Loucy (cell line): Measurements from ENCODE around the gene GNB1L.

Experiments used
- H2AFZ ChIP-seq: fragments of 200-600 bp; sonication (generic); 2 replicates; pipeline ENCODE4 v1.6.0; 2016; ENCODE audit warnings: antibody characterized with exemption, mild to moderate bottlenecking, low read length, moderate library complexity
- H3F3A ChIP-seq: fragments of 200-600 bp; 2 replicates; pipeline ENCODE4 v1.6.0; 2016; ENCODE audit warnings: antibody characterized with exemption, low read depth, mild to moderate bottlenecking
- H3K27me3 ChIP-seq: fragments of 200-600 bp; sonication (generic); 2 replicates; pipeline ENCODE4 v1.6.1; 2014; ENCODE audit warnings: low read length, mild to moderate bottlenecking; ENCODE audit not compliant: insufficient read depth, poor library complexity, severe bottlenecking
- H3K36me3 ChIP-seq: fragments of 200-600 bp; sonication (generic); 2 replicates; pipeline ENCODE4 v1.6.1; 2016; ENCODE audit warnings: low read length; ENCODE audit not compliant: insufficient read depth
- H3K4me1 ChIP-seq: fragments of 200-600 bp; sonication (generic); 2 replicates; pipeline ENCODE4 v1.5.1; 2014; ENCODE audit warnings: low read length, mild to moderate bottlenecking; ENCODE audit not compliant: insufficient read depth, poor library complexity, severe bottlenecking
- H3K4me2 ChIP-seq: fragments of 200-600 bp; sonication (generic); 2 replicates; pipeline ENCODE4 v1.6.0; 2014; ENCODE audit warnings: antibody characterized with exemption, low read length, low read depth, mild to moderate bottlenecking; ENCODE audit not compliant: poor library complexity, severe bottlenecking
- H3K4me3 ChIP-seq: fragments of 200-600 bp; sonication (generic); 2 replicates; pipeline ENCODE4 v1.5.1; 2014; ENCODE audit warnings: low read length, mild to moderate bottlenecking, mixed read lengths; ENCODE audit not compliant: poor library complexity, severe bottlenecking
- H3K79me2 ChIP-seq: fragments of 200-600 bp; sonication (generic); 2 replicates; pipeline ENCODE4 v1.6.1; 2014; ENCODE audit warnings: low read length; ENCODE audit not compliant: insufficient read depth
- H3K9ac ChIP-seq: fragments of 200-600 bp; sonication (generic); 2 replicates; pipeline ENCODE4 v1.6.0; 2014; ENCODE audit warnings: mild to moderate bottlenecking, low read depth, low read length, moderate library complexity; ENCODE audit not compliant: poor library complexity, severe bottlenecking
- H3K9me2 ChIP-seq: fragments of 200-600 bp; sonication (generic); replicated peaks from 2 replicates; pipeline ENCODE4 v1.6.1; 2016; ENCODE audit warnings: low read depth, low read length, mixed read lengths
- H3K9me3 ChIP-seq: fragments of 200-600 bp; sonication (generic); 2 replicates; pipeline ENCODE4 v1.6.1; 2014; ENCODE audit warnings: mild to moderate bottlenecking, antibody characterized with exemption, low read length, low read depth; ENCODE audit not compliant: insufficient read depth
- H4K20me1 ChIP-seq: fragments of 200-600 bp; sonication (generic); 2 replicates; pipeline ENCODE4 v1.6.0; 2014; ENCODE audit warnings: antibody characterized with exemption, low read length, mild to moderate bottlenecking; ENCODE audit not compliant: insufficient read depth, poor library complexity, severe bottlenecking
- CTCF ChIP-seq: fragments of 200-600 bp; sonication (generic); conservative IDR thresholded peaks from 2 replicates; pipeline ENCODE4 v1.5.1; 2014; ENCODE audit warnings: mild to moderate bottlenecking, antibody characterized with exemption, low read length
- EZH2phosphoT487 ChIP-seq: fragments of 200-600 bp; IDR thresholded peaks from 2 replicates; pipeline ENCODE4 v1.6.1; 2018; ENCODE audit warnings: antibody characterized with exemption, mild to moderate bottlenecking, moderate library complexity, borderline replicate concordance

The GNB1L gene

DNA sequence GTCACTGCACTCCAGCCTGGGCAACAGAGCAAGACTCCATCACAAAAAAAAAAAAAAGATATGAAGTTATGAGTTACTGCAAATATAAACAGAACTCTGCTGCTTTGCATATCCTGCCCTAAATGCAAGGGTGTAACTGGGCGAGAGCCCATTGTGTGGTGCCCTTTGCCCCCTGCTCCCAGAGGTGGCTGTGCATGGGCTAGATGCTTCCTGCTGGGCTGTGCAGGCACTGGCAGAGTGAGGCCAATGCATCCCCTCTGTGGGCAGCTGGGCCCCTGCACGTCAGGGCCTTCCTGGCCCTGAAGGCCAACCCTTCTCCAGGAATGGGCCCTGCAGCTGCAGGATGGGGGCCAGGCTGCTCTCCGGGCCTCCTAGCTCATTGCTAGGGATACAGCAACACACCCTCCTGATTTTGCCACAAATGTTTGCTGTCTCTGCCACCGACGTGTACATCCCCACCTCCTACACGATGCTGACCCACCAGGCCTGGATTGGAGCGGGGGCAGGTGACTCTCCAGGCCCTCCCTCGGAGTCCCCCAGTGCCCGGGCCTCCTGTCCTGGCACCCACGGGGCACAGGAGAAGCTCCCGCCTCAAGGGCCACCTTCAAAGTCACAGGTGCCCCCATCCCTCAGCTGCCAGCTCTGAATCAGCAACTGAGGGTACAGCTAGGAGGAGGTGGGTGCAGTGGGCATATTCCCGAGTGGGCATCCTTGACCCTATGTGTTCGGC lies 46.2 kb upstream of the GNB1L start:
- Histone ChIP-seq H3K4me2 (no peak overlapping the region), H3K27me3 (no peaks in the 10 kb centered on the region), H4K20me1 (no peaks in the 10 kb centered on the region), H2AFZ (no peak overlapping the region), H3F3A (no peaks in the 10 kb centered on the region), H3K9me2 (no peaks in the 10 kb centered on the region), H3K4me1 (peaks cover 14% of the 10 kb centered on the region), H3K79me2 (no peaks in the 10 kb centered on the region), H3K36me3 (no peaks in the 10 kb centered on the region), H3K4me3 (no peak overlapping the region), H3K9me3 (no peaks in the 10 kb centered on the region), H3K9ac (no peak overlapping the region)
- TF ChIP-seq EZH2phosphoT487 (no peak), CTCF (no peak)

DNA sequence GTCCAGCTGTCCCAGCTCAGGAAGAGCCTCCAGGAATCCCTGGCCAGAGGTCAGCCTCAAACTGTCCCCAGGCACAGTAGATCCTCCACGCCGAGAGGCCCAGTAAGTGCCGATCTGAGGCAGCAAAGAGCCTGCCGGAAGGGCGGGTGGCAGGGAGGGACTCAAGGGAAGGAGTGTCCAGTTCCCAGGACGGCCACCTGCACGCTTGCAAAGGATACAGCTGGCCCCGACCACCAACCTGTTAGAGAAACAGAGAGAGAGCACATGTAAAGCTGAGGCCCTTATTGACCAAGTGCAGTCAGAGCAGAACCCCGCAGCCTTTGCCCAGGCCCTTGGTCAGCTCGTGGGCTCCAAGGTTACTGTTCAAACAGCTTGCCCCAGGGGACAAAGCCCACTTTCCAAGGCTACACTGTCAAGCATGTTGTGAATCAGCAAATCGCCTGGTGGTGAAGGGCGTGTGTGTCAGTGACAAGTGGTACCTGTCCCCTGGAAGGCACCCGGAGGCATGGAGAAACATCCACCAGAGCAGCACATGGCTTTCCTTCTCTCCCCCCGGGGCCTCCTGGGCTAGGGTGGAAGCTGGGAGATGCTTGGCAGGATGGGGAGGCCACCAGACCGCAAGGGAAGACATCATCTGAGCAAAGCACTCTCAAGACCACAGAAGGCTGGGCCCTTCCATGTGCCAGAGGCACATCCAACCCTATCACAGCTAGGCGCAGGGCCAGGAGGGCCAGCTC lies 44.3 kb upstream of the GNB1L start:
- no peaks in the 10 kb centered on the region for H3K27me3 ChIP-seq
- peaks cover 7% of the 10 kb centered on the region; the same call in 1 of the 2 replicates for H3K79me2 ChIP-seq
- H3K9ac ChIP-seq, result no peak overlapping the region
- no peak overlapping the region for H2AFZ ChIP-seq
- no peak overlapping the region for H3K4me2 ChIP-seq
- peaks cover 30% of the 10 kb centered on the region for H3K4me1 ChIP-seq
- H3F3A ChIP-seq, result no peaks in the 10 kb centered on the region
- H4K20me1 ChIP-seq, result no peaks in the 10 kb centered on the region
- H3K4me3 ChIP-seq, result no peak overlapping the region
- no peaks in the 10 kb centered on the region for H3K9me3 ChIP-seq
- H3K36me3 ChIP-seq, result no peaks in the 10 kb centered on the region
- no peaks in the 10 kb centered on the region for H3K9me2 ChIP-seq
- TF ChIP-seq CTCF, result no peak
- no peak for TF ChIP-seq EZH2phosphoT487

DNA sequence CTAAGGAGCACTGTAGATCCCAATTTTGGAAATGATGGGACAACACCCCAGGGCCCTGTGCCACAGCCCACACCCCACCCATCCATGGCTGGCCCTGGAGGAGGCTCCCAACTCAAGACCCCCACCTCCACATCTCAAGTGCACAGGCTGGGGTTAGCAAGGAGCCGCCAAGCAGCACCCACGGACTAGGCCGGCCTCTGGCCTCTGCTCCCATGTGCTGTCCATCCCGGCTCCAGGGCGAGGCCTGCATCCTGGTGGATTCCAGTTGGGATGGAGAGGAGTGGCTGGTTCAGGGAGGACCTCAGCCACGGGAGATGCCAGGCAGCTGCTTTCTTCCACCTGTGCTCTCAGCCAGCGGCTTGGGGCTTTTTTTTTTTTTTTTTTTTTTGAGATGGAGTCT lies 43.5 kb upstream of the GNB1L start:
- Histone ChIP-seq H3K4me3 (no peak overlapping the region), H3F3A (peaks cover 2% of the 10 kb centered on the region), H2AFZ (no peak overlapping the region), H3K79me2 (peaks cover 7% of the 10 kb centered on the region; the same call in 1 of the 2 replicates), H4K20me1 (no peaks in the 10 kb centered on the region), H3K9ac (no peak overlapping the region), H3K4me1 (peaks cover 39% of the 10 kb centered on the region), H3K4me2 (no peak overlapping the region), H3K9me3 (no peaks in the 10 kb centered on the region), H3K9me2 (no peaks in the 10 kb centered on the region), H3K27me3 (no peaks in the 10 kb centered on the region), H3K36me3 (no peaks in the 10 kb centered on the region)
- TF ChIP-seq EZH2phosphoT487 (no peak), CTCF (no peak)
